ENCODE measurements around the gene TUBB6. TPM values are rescaled to one million over a fixed set of nuclear protein-coding genes. Genes with fewer than 3 reads are reported as not detected.

The TUBB6 gene
- total RNA-seq, 1 experiment from 2014 or later, result 42.2 TPM

DNA sequence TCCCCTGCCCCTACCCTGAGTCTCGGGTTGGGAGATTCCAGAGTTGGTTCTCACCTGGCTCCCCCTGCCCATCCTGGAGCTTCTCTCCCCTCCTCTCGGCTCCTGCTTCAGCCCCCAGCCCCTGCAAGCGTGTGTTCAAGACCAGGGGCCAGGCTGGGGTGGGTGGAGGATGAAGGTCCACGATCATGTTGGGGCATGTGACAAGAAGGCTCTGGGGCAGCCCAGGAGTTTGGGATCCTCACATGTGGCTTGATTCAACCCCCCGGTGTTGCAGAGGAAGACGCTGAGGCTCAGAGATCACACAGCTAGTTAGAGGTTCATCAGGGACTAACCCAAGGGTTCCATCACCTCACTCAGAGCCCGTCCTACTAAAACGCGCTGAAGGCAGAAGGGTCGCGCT lies 14.2 kb upstream of the TUBB6 start:
- Histone ChIP-seq H3F3A (ENCODE audit: insufficient read depth, low read depth) (no peaks in the 10 kb centered on the region), H3K36me3 (ENCODE audit: low read depth) (no peaks in the 10 kb centered on the region), H3K4me3 (no peak overlapping the region), H4K20me1 (ENCODE audit: insufficient read depth) (no peaks in the 10 kb centered on the region), H3K4me1 (replicated peaks; ENCODE audit: insufficient read depth) (0 out of 2 replicates have a peak, but pooled peaks cover 7% of the 10 kb centered on the region), H3K9me2 (ENCODE audit: insufficient read depth) (no peaks in the 10 kb centered on the region), H3K4me2 (no peak overlapping the region), H2AFZ (no peak overlapping the region), H3K27me3 (ENCODE audit: insufficient read depth, low read depth) (no peaks in the 10 kb centered on the region), H3K27ac (no peak overlapping the region), H3K9me3 (ENCODE audit: insufficient read depth, low read depth) (no peaks in the 10 kb centered on the region), H3K79me2 (ENCODE audit: low read depth) (no peaks in the 10 kb centered on the region)
- ChIA-PET CTCF (no interaction called here), POLR2A (ENCODE audit: unreplicated experiment) (no interaction called here)
- no peak for TF ChIP-seq EZH2 (IDR thresholded peaks at IDR 0.05; ENCODE audit: low read depth)
- TF ChIP-seq, protein P1, sequence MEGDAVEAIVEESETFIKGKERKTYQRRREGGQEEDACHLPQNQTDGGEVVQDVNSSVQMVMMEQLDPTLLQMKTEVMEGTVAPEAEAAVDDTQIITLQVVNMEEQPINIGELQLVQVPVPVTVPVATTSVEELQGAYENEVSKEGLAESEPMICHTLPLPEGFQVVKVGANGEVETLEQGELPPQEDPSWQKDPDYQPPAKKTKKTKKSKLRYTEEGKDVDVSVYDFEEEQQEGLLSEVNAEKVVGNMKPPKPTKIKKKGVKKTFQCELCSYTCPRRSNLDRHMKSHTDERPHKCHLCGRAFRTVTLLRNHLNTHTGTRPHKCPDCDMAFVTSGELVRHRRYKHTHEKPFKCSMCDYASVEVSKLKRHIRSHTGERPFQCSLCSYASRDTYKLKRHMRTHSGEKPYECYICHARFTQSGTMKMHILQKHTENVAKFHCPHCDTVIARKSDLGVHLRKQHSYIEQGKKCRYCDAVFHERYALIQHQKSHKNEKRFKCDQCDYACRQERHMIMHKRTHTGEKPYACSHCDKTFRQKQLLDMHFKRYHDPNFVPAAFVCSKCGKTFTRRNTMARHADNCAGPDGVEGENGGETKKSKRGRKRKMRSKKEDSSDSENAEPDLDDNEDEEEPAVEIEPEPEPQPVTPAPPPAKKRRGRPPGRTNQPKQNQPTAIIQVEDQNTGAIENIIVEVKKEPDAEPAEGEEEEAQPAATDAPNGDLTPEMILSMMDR (conservative IDR thresholded peaks at IDR 0.05), result no peak
- intact Hi-C loops (cut with micrococcal nuclease; ENCODE audit: unreplicated experiment), result no loop called here
- DNase-seq, result no peak
- no TSS peak for BruUV-seq (replicated peaks)

DNA sequence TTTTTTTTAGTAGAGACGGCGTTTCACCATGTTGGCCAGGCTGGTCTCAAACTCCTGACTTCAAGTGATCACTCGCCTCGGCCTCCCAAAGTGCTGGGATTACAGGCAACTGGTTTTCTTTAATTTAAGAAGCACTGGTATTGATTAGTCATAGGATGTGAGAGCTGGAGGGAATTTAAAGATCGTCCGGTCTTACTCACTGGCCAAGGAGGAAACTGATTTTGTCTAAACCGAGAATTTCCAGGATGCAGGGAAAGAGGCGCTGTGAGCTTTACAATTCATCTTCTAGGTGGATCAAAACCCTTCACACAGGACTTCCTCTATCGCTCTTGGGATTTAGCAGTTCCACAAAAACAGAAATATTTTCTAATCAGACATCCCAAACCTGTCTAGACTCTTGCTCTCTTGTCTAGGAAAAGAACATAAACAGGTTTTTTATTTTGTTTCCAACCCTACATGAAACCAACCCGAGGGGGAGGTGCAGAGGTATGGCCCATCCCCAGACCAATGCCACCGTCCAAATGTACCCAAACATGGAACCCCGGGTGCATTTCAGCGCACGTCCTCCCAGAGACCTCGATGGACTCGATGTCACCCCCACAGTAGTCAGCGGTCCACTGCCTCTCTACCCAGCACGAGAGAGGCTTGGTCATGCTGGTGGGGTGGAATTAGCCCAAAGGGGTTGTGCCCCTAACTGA lies 12.5 kb upstream of the TUBB6 start:
- Histone ChIP-seq H3K9me3 (ENCODE audit: insufficient read depth, low read depth) (no peaks in the 10 kb centered on the region), H3K9me2 (ENCODE audit: insufficient read depth) (no peaks in the 10 kb centered on the region), H3K27me3 (ENCODE audit: insufficient read depth, low read depth) (no peaks in the 10 kb centered on the region), H3K36me3 (ENCODE audit: low read depth) (no peaks in the 10 kb centered on the region), H4K20me1 (ENCODE audit: insufficient read depth) (no peaks in the 10 kb centered on the region), H3K4me1 (replicated peaks; ENCODE audit: insufficient read depth) (0 out of 2 replicates have a peak, but pooled peaks cover 7% of the 10 kb centered on the region), H3K79me2 (ENCODE audit: low read depth) (no peaks in the 10 kb centered on the region), H3K27ac (no peak overlapping the region), H2AFZ (no peak overlapping the region), H3K4me2 (no peak overlapping the region), H3F3A (ENCODE audit: insufficient read depth, low read depth) (no peaks in the 10 kb centered on the region), H3K4me3 (no peak overlapping the region)
- intact Hi-C loops (cut with micrococcal nuclease; ENCODE audit: unreplicated experiment), result no loop called here
- no peak for DNase-seq
- ChIA-PET CTCF (no interaction called here), POLR2A (ENCODE audit: unreplicated experiment) (no interaction called here)
- TF ChIP-seq, protein P1 (conservative IDR thresholded peaks at IDR 0.05), result no peak
- no peak for TF ChIP-seq EZH2 (IDR thresholded peaks at IDR 0.05; ENCODE audit: low read depth)
- no TSS peak for BruUV-seq (replicated peaks)

DNA sequence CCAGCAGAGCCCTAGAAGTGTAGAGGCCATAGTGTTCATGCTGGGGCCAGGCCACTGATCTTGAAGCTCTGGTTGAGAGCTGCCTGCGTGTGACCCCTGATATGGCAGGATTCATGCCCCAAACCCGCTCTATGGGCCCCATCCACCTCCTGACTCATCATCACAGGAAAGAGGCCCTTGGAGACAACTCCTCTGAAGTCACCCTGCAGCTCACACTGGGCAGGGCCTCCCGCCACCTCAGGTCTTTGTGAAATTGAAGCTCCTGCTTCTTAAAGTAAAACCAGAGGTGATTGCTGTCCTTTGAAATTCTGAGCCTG lies 12.0 kb upstream of the TUBB6 start:
- H3K4me3 ChIP-seq, result no peak overlapping the region
- ChIA-PET POLR2A (ENCODE audit: unreplicated experiment) (no interaction called here), CTCF (no interaction called here)
- no peaks in the 10 kb centered on the region for H3F3A ChIP-seq (ENCODE audit: insufficient read depth, low read depth)
- no peaks in the 10 kb centered on the region for H4K20me1 ChIP-seq (ENCODE audit: insufficient read depth)
- no peaks in the 10 kb centered on the region for H3K36me3 ChIP-seq (ENCODE audit: low read depth)
- no peak for DNase-seq
- H3K27me3 ChIP-seq (ENCODE audit: insufficient read depth, low read depth), result no peaks in the 10 kb centered on the region
- no peak overlapping the region for H3K4me2 ChIP-seq
- H3K9me3 ChIP-seq (ENCODE audit: insufficient read depth, low read depth), result no peaks in the 10 kb centered on the region
- no peak for TF ChIP-seq EZH2 (IDR thresholded peaks at IDR 0.05; ENCODE audit: low read depth)
- 0 out of 2 replicates have a peak, but pooled peaks cover 7% of the 10 kb centered on the region for H3K4me1 ChIP-seq (replicated peaks; ENCODE audit: insufficient read depth)
- H3K9me2 ChIP-seq (ENCODE audit: insufficient read depth), result no peaks in the 10 kb centered on the region
- H3K79me2 ChIP-seq (ENCODE audit: low read depth), result no peaks in the 10 kb centered on the region
- H2AFZ ChIP-seq, result no peak overlapping the region
- H3K27ac ChIP-seq, result no peak overlapping the region
- no TSS peak for BruUV-seq (replicated peaks)
- intact Hi-C loops (cut with micrococcal nuclease; ENCODE audit: unreplicated experiment), result no loop called here

DNA sequence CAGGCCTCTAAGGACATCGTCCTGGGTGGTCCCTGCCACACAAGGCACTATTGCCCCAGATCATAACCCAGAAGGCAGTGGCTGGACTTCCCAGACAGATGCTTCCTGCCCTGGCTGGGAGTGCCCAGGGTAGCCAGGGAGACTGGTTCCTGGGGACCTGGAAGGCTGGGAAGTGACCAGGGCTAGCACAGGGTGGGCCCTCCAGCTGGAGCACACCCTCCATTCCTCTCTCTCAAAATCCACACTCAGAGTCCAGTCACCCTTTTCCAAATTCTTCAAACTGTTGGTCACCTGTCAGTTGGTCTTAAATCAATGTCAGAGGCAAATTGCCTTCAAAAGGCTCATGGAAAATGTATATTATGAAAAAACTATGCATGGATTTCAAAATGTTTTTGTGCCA lies 11.6 kb upstream of the TUBB6 start:
- intact Hi-C loops (cut with micrococcal nuclease; ENCODE audit: unreplicated experiment), result no loop called here
- Histone ChIP-seq H3K27me3 (ENCODE audit: insufficient read depth, low read depth) (no peaks in the 10 kb centered on the region), H3K4me3 (no peak overlapping the region), H3K79me2 (ENCODE audit: low read depth) (no peaks in the 10 kb centered on the region), H3K9me3 (ENCODE audit: insufficient read depth, low read depth) (no peaks in the 10 kb centered on the region), H3K36me3 (ENCODE audit: low read depth) (no peaks in the 10 kb centered on the region), H3F3A (ENCODE audit: insufficient read depth, low read depth) (no peaks in the 10 kb centered on the region), H4K20me1 (ENCODE audit: insufficient read depth) (no peaks in the 10 kb centered on the region), H3K4me2 (no peak overlapping the region), H2AFZ (no peak overlapping the region), H3K4me1 (replicated peaks; ENCODE audit: insufficient read depth) (0 out of 2 replicates have a peak, but pooled peaks cover 7% of the 10 kb centered on the region), H3K27ac (no peak overlapping the region), H3K9me2 (ENCODE audit: insufficient read depth) (no peaks in the 10 kb centered on the region)
- no TSS peak for BruUV-seq (replicated peaks)
- no peak for TF ChIP-seq EZH2 (IDR thresholded peaks at IDR 0.05; ENCODE audit: low read depth)
- TF ChIP-seq, protein P1 (conservative IDR thresholded peaks at IDR 0.05), result no peak
- DNase-seq, result no peak
- ChIA-PET POLR2A (ENCODE audit: unreplicated experiment) (no interaction called here), CTCF (no interaction called here)
